Dedifferentiated amniotic fluid mesenchymal stem cell (primary cell): ENCODE results near the gene MGAT3.

ENCODE experiments used
- DNase-seq: peaks from one replicate; pipeline ENCODE4 v3.0.0-alpha.2; 2016; ENCODE audit errors: extremely low spot score

MGAT3 gene

GRCh38 chr22:39471381-39472141, 14.7 kb downstream of the MGAT3 start:
- DNase-seq: peak; percentile 48

GRCh38 chr22:39472570-39473556, 16.1 kb downstream of the MGAT3 start:
- DNase-seq: no peak

GRCh38 chr22:39473851-39474250, 17.0 kb downstream of the MGAT3 start:
- DNase-seq: no peak

- peak; percentile 46 for DNase-seq
Measured at GRCh38 chr22:39474351-39475111, 17.7 kb downstream of the MGAT3 start.

- no peak for DNase-seq
Measured at GRCh38 chr22:39475337-39475736, 18.5 kb downstream of the MGAT3 start.

GRCh38 chr22:39475902-39476301, 19.1 kb downstream of the MGAT3 start:
- DNase-seq: no peak

GRCh38 chr22:39476664-39477063, 19.9 kb downstream of the MGAT3 start:
- DNase-seq: no peak

- DNase-seq: no peak
Measured at GRCh38 chr22:39477542-39477941, 20.7 kb downstream of the MGAT3 start.

GRCh38 chr22:39478441-39478850, 21.6 kb downstream of the MGAT3 start:
- no peak for DNase-seq

GRCh38 chr22:39479254-39479653, 22.4 kb downstream of the MGAT3 start:
- no peak for DNase-seq

- no peak for DNase-seq
Measured at GRCh38 chr22:39480557-39480956, 23.7 kb downstream of the MGAT3 start.

- no peak for DNase-seq
Measured at GRCh38 chr22:39481054-39481453, 24.2 kb downstream of the MGAT3 start.

- DNase-seq: no peak
Measured at GRCh38 chr22:39481595-39481994, 24.8 kb downstream of the MGAT3 start.

- DNase-seq: no peak
Measured at GRCh38 chr22:39482768-39483167, 26.0 kb downstream of the MGAT3 start.

GRCh38 chr22:39486951-39487825, 30.4 kb downstream of the MGAT3 start:
- DNase-seq: no peak

- DNase-seq: no peak
Measured at GRCh38 chr22:39487826-39488520, 31.2 kb downstream of the MGAT3 start.

GRCh38 chr22:39488563-39489083, 31.8 kb downstream of the MGAT3 start:
- DNase-seq: no peak

GRCh38 chr22:39489094-39490068, 32.6 kb downstream of the MGAT3 start:
- no peak for DNase-seq
